Endothelial cell of umbilical vein (primary cell): Measurements from ENCODE around the gene CKLF.

Source experiments
- CTCF ChIP-seq, 2 donors: IDR thresholded peaks; 1 replicate in 1 of 2; 2 replicates in 1 of 2; pipeline ENCODE4 v1.5.1; 2011; ENCODE audit warnings: low read length in 2 of 2, mild to moderate bottlenecking in 2 of 2, moderate library complexity in 2 of 2, control low read depth in 1 of 2, inconsistent platforms in 1 of 2, low read depth in 1 of 2; ENCODE audit not compliant: insufficient read depth in 1 of 2; ENCODE audit errors: extremely low read depth in 1 of 2
- EZH2 ChIP-seq: IDR thresholded peaks from 2 replicates; pipeline ENCODE4 v1.6.1; 2012; ENCODE audit warnings: borderline replicate concordance, low read depth, mild to moderate bottlenecking, moderate library complexity, low read length, inconsistent platforms; ENCODE audit not compliant: severe bottlenecking
- FOS ChIP-seq: IDR thresholded peaks from 2 replicates; pipeline ENCODE4 v1.6.1; 2011; ENCODE audit warnings: mild to moderate bottlenecking, low read length, moderate library complexity, borderline replicate concordance; ENCODE audit not compliant: insufficient read depth
- GATA2 ChIP-seq: IDR thresholded peaks from 2 replicates; pipeline ENCODE4 v1.7.0; 2011; ENCODE audit warnings: low read depth, mild to moderate bottlenecking, moderate library complexity, mixed read lengths, low read length; ENCODE audit not compliant: insufficient read length, insufficient read depth
- MAX ChIP-seq: IDR thresholded peaks from 2 replicates; pipeline ENCODE4 v1.6.1; 2011; ENCODE audit not compliant: insufficient read depth, insufficient read length
- MYC ChIP-seq: IDR thresholded peaks from one replicate; pipeline ENCODE4 v1.6.1; 2011; ENCODE audit warnings: mild to moderate bottlenecking, low read depth, low read length
- POLR2A ChIP-seq: IDR thresholded peaks from 2 replicates; pipeline ENCODE4 v1.6.1; 2012; ENCODE audit warnings: low read depth, mild to moderate bottlenecking, control low read depth, low read length
- POLR2AphosphoS5 ChIP-seq: IDR thresholded peaks from 2 replicates; pipeline ENCODE4 v1.6.1; 2012; ENCODE audit warnings: low read depth, mild to moderate bottlenecking, control low read depth, low read length, moderate library complexity; ENCODE audit not compliant: insufficient read depth

- TF ChIP-seq CTCF (IDR thresholded peaks at IDR 0.05; ENCODE audit: extremely low read depth in 1 of 2, insufficient read depth in 1 of 2, low read depth in 1 of 2, low read length in 2 of 2) (no peak), POLR2AphosphoS5 (no peak), POLR2A (no peak), FOS (no peak), EZH2 (no peak), MAX (no peak), GATA2 (no peak), MYC (no peak)
These were observed 29.4 kb upstream of the CKLF start for GRCh38 chr16:66522816-66523590.
